A549 treated with Mapracorat at 1 μM for 4 hours (cell line): Measurements from ENCODE around the gene CCDC50. TPM values are rescaled to one million over a fixed set of nuclear protein-coding genes. Genes with fewer than 3 reads are reported as not detected.

Source experiments
- total RNA-seq: library from RNA; stranded (reverse); fragments of 200-300 nt; extraction: Qiagen RNA extraction; gene quantifications from 5 replicates; pipeline ENCODE4 v1.2.3, GENCODE V29; 2022

Gene CCDC50, protein sequence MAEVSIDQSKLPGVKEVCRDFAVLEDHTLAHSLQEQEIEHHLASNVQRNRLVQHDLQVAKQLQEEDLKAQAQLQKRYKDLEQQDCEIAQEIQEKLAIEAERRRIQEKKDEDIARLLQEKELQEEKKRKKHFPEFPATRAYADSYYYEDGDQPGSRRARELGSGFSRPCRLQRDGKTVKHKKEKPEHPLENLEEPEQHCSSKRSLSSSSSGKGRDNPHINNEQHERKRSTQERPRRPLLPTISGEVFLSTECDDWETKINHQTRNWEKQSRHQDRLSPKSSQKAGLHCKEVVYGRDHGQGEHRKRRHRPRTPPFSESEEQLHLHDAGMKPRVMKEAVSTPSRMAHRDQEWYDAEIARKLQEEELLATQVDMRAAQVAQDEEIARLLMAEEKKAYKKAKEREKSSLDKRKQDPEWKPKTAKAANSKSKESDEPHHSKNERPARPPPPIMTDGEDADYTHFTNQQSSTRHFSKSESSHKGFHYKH
- total RNA-seq = 23.5 to 29.9 TPM (median 26.7 TPM) in 5 replicates

DNA sequence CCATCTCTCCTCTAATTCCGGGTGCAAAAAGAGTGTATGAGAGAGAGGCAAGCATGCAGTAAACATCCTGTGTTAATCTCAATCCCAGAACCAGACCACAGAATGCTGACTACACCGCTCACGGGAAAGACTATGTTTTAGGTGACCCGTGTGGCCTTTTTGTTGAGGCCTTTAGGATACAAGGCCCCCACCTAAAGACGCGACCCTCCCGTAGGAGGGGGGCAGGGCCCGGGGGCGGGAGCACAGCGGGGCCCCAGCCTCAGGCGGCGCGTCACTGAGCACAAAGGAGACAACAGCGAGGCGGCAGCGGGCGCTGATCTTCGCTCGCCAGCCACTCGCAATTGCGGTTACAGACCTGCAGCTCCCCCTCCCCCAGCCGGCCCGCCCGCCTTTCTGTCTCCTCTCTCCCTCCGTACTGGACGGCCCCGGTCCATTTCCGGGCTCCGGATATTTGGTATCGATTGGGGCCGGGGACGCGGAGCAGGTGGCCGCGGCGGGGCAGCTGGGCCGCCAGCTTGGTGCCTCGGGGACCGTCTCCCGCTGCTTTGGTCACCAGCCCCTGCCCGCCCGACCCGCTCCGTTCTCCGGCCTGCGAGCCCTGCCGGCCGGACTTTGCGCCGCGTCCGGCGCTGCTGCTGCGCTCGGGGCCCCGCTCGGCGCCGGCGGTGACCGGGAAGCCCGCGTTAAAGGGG is at the start of gene CCDC50:
Gene CCDC50 (plus strand): TSS at position 433 of the 692 bp plus-strand sequence. CDS start 281 bp downstream, outside the sequence.

DNA sequence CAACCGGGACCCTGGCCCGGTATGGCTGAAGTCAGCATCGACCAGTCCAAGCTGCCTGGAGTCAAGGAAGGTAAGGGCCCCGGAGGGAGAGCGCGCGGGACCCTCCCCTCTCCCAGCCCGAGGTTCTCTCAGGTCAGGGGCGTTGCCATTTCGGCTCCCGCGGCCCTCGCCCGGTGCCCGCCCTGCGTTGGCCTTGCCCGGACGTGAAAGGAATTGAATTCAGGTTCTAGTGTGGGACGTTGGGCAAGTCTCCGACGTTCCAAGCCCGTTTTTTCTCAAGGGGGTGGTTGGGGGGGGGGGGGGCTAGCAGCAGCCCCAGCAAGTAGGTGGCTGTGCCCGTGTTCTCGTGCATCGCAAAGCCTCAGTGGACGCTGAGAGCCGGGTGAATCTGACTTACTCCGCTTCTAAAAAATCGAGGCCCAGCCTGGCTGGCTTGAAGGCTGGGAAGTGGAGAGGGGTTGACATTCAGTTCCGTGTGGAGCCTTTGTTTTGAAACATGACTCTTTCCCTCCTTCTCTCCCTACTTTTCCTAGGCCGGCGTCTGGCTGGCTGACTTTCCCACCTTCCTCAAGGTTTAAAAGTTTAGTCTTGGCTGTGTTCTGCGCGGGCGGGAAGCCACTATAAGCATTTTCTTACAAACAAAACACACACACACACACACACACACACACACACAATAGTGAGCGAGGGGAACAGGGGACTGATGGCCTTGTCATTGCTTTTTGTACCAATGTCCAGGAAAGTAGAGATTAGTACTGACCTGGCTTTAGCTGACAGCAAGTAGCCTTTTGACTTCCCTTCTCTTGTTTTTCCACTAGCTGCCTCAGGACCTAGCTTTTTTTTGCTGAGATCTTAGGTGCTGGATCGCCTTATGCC is 698 bp downstream of the CCDC50 start, which contains the start of gene UTS2B:
Gene UTS2B (minus strand): TSS at position 873 of the 876 bp plus-strand sequence. CDS start 48,337 bp downstream, outside the sequence.

Other genes starting within 250 kb of the CCDC50 start
- gene OSTN, start 130.2 kb upstream of the CCDC50 start, total RNA-seq = not detected in 5 replicates
- gene UTS2B, start 1.1 kb downstream of the CCDC50 start, total RNA-seq = not detected in 5 replicates
- gene PYDC2, start 131.8 kb downstream of the CCDC50 start, total RNA-seq = not detected in 5 replicates